Caco-2 (cell line): ENCODE results near the gene KCNH5. TPM values are rescaled to one million over a fixed set of nuclear protein-coding genes. Genes with fewer than 3 reads are reported as not detected.

Experiments used
- BruUV-seq: library from RNA; stranded (reverse); fragments of 400-500 nt; replicated peaks from 2 replicates; lab custom pipeline; 2021; lab: Mats Ljungman, UMichigan
- CTCF ChIA-PET: fragments of 300-600 bp; sonication (Branson Sonifier 250); formaldehyde crosslinking; loops from one replicate; lab custom pipeline; 2022; ENCODE audit warnings: antibody characterized with exemption; lab: Charles Lee
- POLR2A ChIA-PET: fragments of 300-600 bp; sonication (Branson Sonifier 250); formaldehyde crosslinking; loops from one replicate; lab custom pipeline; 2022; ENCODE audit warnings: antibody characterized with exemption; lab: Charles Lee
- DNase-seq, 2 experiments: peaks; one replicate each; pipeline versions ENCODE4 v3.0.0 to v3.0.0-alpha.2; 2020 to 2022
- H3K27me3 ChIP-seq: replicated peaks from 2 replicates; pipeline ENCODE4 v1.6.0; 2011; ENCODE audit warnings: low read length; ENCODE audit not compliant: control insufficient read depth, insufficient read depth
- H3K36me3 ChIP-seq: 2 replicates; pipeline ENCODE4 v1.5.1; 2011; ENCODE audit warnings: low read length; ENCODE audit not compliant: control insufficient read depth, insufficient read depth
- H3K4me1 ChIP-seq: fragments of 250-450 bp; sonication (Bioruptor Pico); 2 replicates; pipeline ENCODE4 v1.5.1; 2020; ENCODE audit warnings: mild to moderate bottlenecking
- H3K4me3 ChIP-seq: 2 replicates; pipeline ENCODE4 v1.5.1; 2011; ENCODE audit warnings: low read depth, mild to moderate bottlenecking, control low read depth, low read length
- H3K9me3 ChIP-seq: fragments of 250-450 bp; sonication (Bioruptor Pico); 2 replicates; pipeline ENCODE4 v1.5.1; 2020; ENCODE audit warnings: mild to moderate bottlenecking, moderate library complexity
- H3K27ac Mint-ChIP-seq: one replicate; pipeline ENCODE4 v1.8.0; 2022; ENCODE audit warnings: mixed read lengths; ENCODE audit not compliant: unreplicated experiment
- H3K27me3 Mint-ChIP-seq: one replicate; pipeline ENCODE4 v1.8.0; 2022; ENCODE audit warnings: mixed read lengths; ENCODE audit not compliant: insufficient read depth, unreplicated experiment
- H3K36me3 Mint-ChIP-seq: one replicate; pipeline ENCODE4 v1.8.0; 2022; ENCODE audit warnings: mild to moderate bottlenecking, mixed read lengths; ENCODE audit not compliant: insufficient read depth, unreplicated experiment
- H3K4me1 Mint-ChIP-seq: one replicate; pipeline ENCODE4 v1.8.0; 2022; ENCODE audit warnings: low read depth, mixed read lengths; ENCODE audit not compliant: unreplicated experiment
- H3K4me3 Mint-ChIP-seq: one replicate; pipeline ENCODE4 v1.8.0; 2022; ENCODE audit warnings: mild to moderate bottlenecking, moderate library complexity, mixed read lengths; ENCODE audit not compliant: unreplicated experiment
- H3K9me3 Mint-ChIP-seq: one replicate; pipeline ENCODE4 v1.8.0; 2022; ENCODE audit warnings: mixed read lengths; ENCODE audit not compliant: unreplicated experiment
- CTCF ChIP-seq, 2 experiments: fragments of 200-600 bp in 1 of 2; IDR thresholded peaks; 1 replicate in 1 of 2; 2 replicates in 1 of 2; pipeline versions ENCODE4 v1.5.1 to v1.8.0; 2011 to 2022; ENCODE audit warnings: antibody characterized with exemption in 1 of 2, control low read depth in 1 of 2, inconsistent platforms in 1 of 2, low read depth in 1 of 2, low read length in 1 of 2, mild to moderate bottlenecking in 1 of 2, moderate library complexity in 1 of 2; ENCODE audit not compliant: insufficient read depth in 1 of 2, severe bottlenecking in 1 of 2, unreplicated experiment in 1 of 2
- intact Hi-C: fragments of 100-400 bp; cut with micrococcal nuclease; formaldehyde crosslinking; loops from one replicate; pipeline ENCODE4 v1.10.0; 2022; ENCODE audit not compliant: unreplicated experiment
- total RNA-seq: library from RNA; stranded (reverse); gene quantifications from 2 replicates; pipeline ENCODE4 v1.2.3, GENCODE V29; 2022

KCNH5 gene
- total RNA-seq, 1 experiment from 2014 or later = not detected

- Mint-ChIP-seq H3K36me3 (no peaks in the 10 kb centered on the region), H3K4me3 (no peak overlapping the region), H3K27me3 (no peaks in the 10 kb centered on the region), H3K9me3 (peaks cover 15% of the 10 kb centered on the region), H3K27ac (no peak overlapping the region), H3K4me1 (no peaks in the 10 kb centered on the region)
- DNase-seq = no peak
- no peak for TF ChIP-seq CTCF (IDR thresholded peaks at IDR 0.05; ENCODE audit: insufficient read depth in 1 of 2, low read depth in 1 of 2, low read length in 1 of 2, severe bottlenecking in 1 of 2, unreplicated experiment in 1 of 2)
- Histone ChIP-seq H3K4me3 (no peak overlapping the region), H3K9me3 (0 out of 2 replicates have a peak, but pooled peaks cover 2% of the 10 kb centered on the region), H3K27me3 (no peaks in the 10 kb centered on the region), H3K36me3 (no peaks in the 10 kb centered on the region), H3K4me1 (no peaks in the 10 kb centered on the region)
- POLR2A ChIA-PET = no interaction called here
- intact Hi-C loops = no loop called here
- CTCF ChIA-PET = no interaction called here
- BruUV-seq = no TSS peak
These were observed 390.1 kb downstream of the KCNH5 start for GRCh38 chr14:62655166-62655565.

GRCh38 chr14:62654641-62655040 lies 390.6 kb downstream of the KCNH5 start:
- ChIA-PET CTCF (no interaction called here), POLR2A (no interaction called here)
- intact Hi-C loops = no loop called here
- no TSS peak for BruUV-seq
- no peaks in the 10 kb centered on the region for H3K27me3 ChIP-seq
- no peaks in the 10 kb centered on the region for H3K4me1 ChIP-seq
- Mint-ChIP-seq H3K27me3 (no peaks in the 10 kb centered on the region), H3K36me3 (no peaks in the 10 kb centered on the region), H3K4me3 (no peak overlapping the region), H3K9me3 (peaks cover 14% of the 10 kb centered on the region), H3K4me1 (no peaks in the 10 kb centered on the region), H3K27ac (no peak overlapping the region)
- no peaks in the 10 kb centered on the region for H3K36me3 ChIP-seq
- no peak overlapping the region for H3K4me3 ChIP-seq
- 0 out of 2 replicates have a peak, but pooled peaks cover 2% of the 10 kb centered on the region for H3K9me3 ChIP-seq
- DNase-seq = no peak
- TF ChIP-seq CTCF (IDR thresholded peaks at IDR 0.05; ENCODE audit: insufficient read depth in 1 of 2, low read depth in 1 of 2, low read length in 1 of 2, severe bottlenecking in 1 of 2, unreplicated experiment in 1 of 2) = no peak

Other genes starting within 250 kb of the KCNH5 start
- gene RHOJ, start 159.0 kb upstream of the KCNH5 start, total RNA-seq = not detected in 2 replicates